ENCODE measurements around the gene RABGAP1L. TPM values are rescaled to one million over a fixed set of nuclear protein-coding genes. Genes with fewer than 3 reads are reported as not detected.

Gene RABGAP1L
- total RNA-seq, 1 experiment from 2014 or later, result 76.9 TPM

DNA sequence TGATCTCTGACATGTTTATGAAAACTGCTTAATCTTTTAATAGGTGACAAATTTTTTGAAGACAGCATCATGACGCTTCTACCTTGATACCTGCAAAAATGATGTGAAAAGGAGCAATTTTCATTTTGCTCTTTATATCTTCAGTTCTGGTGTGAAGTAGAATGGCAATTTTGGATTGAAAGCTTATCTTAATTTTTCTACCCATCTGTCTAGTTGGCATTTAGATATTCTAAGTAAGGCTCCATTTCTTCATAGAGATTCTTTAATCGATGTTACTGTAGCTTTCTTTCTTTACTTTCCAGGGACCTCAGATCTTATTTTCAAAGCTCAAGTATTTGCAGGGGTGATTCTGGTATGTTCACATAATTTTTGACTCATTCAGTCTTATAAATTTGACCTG is 256.2 kb downstream of the RABGAP1L start:
- DNase-seq (ENCODE audit: low spot score), result no peak
- 0 out of 2 replicates have a peak, but pooled peaks cover 2% of the 10 kb centered on the region for H3K4me1 Mint-ChIP-seq
- no peaks in the 10 kb centered on the region for H3K36me3 Mint-ChIP-seq
- no peak overlapping the region for H3K27ac Mint-ChIP-seq
- CTCF ChIA-PET, result interaction anchor here (0.6 to 1.1 kb wide), 4 partner anchors 26 to 328 kb away, joined by 3 read pairs; no protein-coding TSS in a partner anchor
- POLR2A ChIA-PET, result no interaction called here
- no peak for ATAC-seq
- no peaks in the 10 kb centered on the region for H3K9me3 Mint-ChIP-seq
- TF ChIP-seq, protein P1, sequence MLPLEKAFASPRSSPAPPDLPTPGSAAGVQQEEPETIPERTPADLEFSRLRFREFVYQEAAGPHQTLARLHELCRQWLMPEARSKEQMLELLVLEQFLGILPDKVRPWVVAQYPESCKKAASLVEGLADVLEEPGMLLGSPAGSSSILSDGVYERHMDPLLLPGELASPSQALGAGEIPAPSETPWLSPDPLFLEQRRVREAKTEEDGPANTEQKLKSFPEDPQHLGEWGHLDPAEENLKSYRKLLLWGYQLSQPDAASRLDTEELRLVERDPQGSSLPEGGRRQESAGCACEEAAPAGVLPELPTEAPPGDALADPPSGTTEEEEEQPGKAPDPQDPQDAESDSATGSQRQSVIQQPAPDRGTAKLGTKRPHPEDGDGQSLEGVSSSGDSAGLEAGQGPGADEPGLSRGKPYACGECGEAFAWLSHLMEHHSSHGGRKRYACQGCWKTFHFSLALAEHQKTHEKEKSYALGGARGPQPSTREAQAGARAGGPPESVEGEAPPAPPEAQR (CRISPR knock-in tag; IDR thresholded peaks at IDR 0.05), result no peak
- no peak for TF ChIP-seq ZNF232 (CRISPR knock-in tag; IDR thresholded peaks at IDR 0.05)
- no peak for TF ChIP-seq ZNF219 (CRISPR knock-in tag; IDR thresholded peaks at IDR 0.05; ENCODE audit: borderline replicate concordance)
- TF ChIP-seq, protein P2, sequence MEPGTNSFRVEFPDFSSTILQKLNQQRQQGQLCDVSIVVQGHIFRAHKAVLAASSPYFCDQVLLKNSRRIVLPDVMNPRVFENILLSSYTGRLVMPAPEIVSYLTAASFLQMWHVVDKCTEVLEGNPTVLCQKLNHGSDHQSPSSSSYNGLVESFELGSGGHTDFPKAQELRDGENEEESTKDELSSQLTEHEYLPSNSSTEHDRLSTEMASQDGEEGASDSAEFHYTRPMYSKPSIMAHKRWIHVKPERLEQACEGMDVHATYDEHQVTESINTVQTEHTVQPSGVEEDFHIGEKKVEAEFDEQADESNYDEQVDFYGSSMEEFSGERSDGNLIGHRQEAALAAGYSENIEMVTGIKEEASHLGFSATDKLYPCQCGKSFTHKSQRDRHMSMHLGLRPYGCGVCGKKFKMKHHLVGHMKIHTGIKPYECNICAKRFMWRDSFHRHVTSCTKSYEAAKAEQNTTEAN (CRISPR knock-in tag; IDR thresholded peaks at IDR 0.05), result no peak
- no peak for TF ChIP-seq TEAD4 (CRISPR knock-in tag; IDR thresholded peaks at IDR 0.05)
- no peak for TF ChIP-seq EMX1 (CRISPR knock-in tag; IDR thresholded peaks at IDR 0.05)
- TF ChIP-seq ZNF263 (CRISPR knock-in tag; IDR thresholded peaks at IDR 0.05; ENCODE audit: low read depth), result no peak
- TF ChIP-seq TP53 (CRISPR knock-in tag; IDR thresholded peaks at IDR 0.05), result no peak
- TF ChIP-seq, protein P3, sequence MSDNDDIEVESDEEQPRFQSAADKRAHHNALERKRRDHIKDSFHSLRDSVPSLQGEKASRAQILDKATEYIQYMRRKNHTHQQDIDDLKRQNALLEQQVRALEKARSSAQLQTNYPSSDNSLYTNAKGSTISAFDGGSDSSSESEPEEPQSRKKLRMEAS (CRISPR knock-in tag; IDR thresholded peaks at IDR 0.05), result no peak
- TF ChIP-seq GTF2I (CRISPR knock-in tag; conservative IDR thresholded peaks at IDR 0.05), result no peak
- TF ChIP-seq, protein P4, sequence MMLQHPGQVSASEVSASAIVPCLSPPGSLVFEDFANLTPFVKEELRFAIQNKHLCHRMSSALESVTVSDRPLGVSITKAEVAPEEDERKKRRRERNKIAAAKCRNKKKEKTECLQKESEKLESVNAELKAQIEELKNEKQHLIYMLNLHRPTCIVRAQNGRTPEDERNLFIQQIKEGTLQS (CRISPR knock-in tag; conservative IDR thresholded peaks at IDR 0.05), result no peak
- TF ChIP-seq MYBL2 (CRISPR knock-in tag; IDR thresholded peaks at IDR 0.05), result no peak
- TF ChIP-seq, protein P5, sequence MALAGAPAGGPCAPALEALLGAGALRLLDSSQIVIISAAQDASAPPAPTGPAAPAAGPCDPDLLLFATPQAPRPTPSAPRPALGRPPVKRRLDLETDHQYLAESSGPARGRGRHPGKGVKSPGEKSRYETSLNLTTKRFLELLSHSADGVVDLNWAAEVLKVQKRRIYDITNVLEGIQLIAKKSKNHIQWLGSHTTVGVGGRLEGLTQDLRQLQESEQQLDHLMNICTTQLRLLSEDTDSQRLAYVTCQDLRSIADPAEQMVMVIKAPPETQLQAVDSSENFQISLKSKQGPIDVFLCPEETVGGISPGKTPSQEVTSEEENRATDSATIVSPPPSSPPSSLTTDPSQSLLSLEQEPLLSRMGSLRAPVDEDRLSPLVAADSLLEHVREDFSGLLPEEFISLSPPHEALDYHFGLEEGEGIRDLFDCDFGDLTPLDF (CRISPR knock-in tag; IDR thresholded peaks at IDR 0.05), result no peak
- TF ChIP-seq ETV6 (CRISPR knock-in tag; IDR thresholded peaks at IDR 0.05), result no peak
- TF ChIP-seq, protein P6, sequence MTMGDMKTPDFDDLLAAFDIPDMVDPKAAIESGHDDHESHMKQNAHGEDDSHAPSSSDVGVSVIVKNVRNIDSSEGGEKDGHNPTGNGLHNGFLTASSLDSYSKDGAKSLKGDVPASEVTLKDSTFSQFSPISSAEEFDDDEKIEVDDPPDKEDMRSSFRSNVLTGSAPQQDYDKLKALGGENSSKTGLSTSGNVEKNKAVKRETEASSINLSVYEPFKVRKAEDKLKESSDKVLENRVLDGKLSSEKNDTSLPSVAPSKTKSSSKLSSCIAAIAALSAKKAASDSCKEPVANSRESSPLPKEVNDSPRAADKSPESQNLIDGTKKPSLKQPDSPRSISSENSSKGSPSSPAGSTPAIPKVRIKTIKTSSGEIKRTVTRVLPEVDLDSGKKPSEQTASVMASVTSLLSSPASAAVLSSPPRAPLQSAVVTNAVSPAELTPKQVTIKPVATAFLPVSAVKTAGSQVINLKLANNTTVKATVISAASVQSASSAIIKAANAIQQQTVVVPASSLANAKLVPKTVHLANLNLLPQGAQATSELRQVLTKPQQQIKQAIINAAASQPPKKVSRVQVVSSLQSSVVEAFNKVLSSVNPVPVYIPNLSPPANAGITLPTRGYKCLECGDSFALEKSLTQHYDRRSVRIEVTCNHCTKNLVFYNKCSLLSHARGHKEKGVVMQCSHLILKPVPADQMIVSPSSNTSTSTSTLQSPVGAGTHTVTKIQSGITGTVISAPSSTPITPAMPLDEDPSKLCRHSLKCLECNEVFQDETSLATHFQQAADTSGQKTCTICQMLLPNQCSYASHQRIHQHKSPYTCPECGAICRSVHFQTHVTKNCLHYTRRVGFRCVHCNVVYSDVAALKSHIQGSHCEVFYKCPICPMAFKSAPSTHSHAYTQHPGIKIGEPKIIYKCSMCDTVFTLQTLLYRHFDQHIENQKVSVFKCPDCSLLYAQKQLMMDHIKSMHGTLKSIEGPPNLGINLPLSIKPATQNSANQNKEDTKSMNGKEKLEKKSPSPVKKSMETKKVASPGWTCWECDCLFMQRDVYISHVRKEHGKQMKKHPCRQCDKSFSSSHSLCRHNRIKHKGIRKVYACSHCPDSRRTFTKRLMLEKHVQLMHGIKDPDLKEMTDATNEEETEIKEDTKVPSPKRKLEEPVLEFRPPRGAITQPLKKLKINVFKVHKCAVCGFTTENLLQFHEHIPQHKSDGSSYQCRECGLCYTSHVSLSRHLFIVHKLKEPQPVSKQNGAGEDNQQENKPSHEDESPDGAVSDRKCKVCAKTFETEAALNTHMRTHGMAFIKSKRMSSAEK (CRISPR knock-in tag; IDR thresholded peaks at IDR 0.05; ENCODE audit: borderline replicate concordance), result no peak
- H3K4me3 Mint-ChIP-seq, result no peak overlapping the region
- no peaks in the 10 kb centered on the region for H3K27me3 Mint-ChIP-seq (ENCODE audit: low read depth)

DNA sequence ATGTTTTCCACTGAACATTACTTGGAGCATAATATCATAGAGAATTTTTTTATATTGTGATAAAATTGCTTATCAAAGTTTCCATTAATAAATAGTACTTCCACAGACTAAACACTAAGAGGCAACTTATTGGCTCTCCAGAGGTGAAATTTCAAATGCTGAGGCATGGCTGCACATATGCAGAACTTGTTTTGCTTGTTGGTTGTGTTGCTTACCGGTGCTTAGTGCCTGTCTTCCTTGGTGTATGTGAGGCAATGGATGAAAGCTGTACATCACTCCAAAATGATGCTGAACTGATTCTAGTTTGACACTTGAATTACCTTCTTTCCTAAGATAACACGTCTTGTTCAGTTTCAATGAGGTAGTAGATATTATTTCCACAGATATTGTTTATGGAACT is 258.6 kb downstream of the RABGAP1L start:
- no peaks in the 10 kb centered on the region for H3K36me3 Mint-ChIP-seq
- 0 out of 2 replicates have a peak, but pooled peaks cover 2% of the 10 kb centered on the region for H3K4me1 Mint-ChIP-seq
- H3K27ac Mint-ChIP-seq, result no peak overlapping the region
- no peaks in the 10 kb centered on the region for H3K9me3 Mint-ChIP-seq
- H3K27me3 Mint-ChIP-seq (ENCODE audit: low read depth), result no peaks in the 10 kb centered on the region
- no peak for DNase-seq (ENCODE audit: low spot score)
- CTCF ChIA-PET, result no interaction called here
- no peak for TF ChIP-seq KAT7 (CRISPR knock-in tag; IDR thresholded peaks at IDR 0.05; ENCODE audit: borderline replicate concordance)
- no peak for TF ChIP-seq NR2C2 (CRISPR knock-in tag; IDR thresholded peaks at IDR 0.05)
- TF ChIP-seq CBFB (CRISPR knock-in tag; IDR thresholded peaks at IDR 0.05; ENCODE audit: low read depth), result no peak
- no peak for TF ChIP-seq ETV6 (CRISPR knock-in tag; IDR thresholded peaks at IDR 0.05)
- TF ChIP-seq, protein P4 (CRISPR knock-in tag; conservative IDR thresholded peaks at IDR 0.05), result no peak
- no peak for TF ChIP-seq MXD4 (CRISPR knock-in tag; IDR thresholded peaks at IDR 0.05; ENCODE audit: borderline replicate concordance)
- no peak for TF ChIP-seq IRF2 (CRISPR knock-in tag; IDR thresholded peaks at IDR 0.05; ENCODE audit: borderline replicate concordance, low read depth)
- TF ChIP-seq GRHL2 (CRISPR knock-in tag; IDR thresholded peaks at IDR 0.05; ENCODE audit: insufficient replicate concordance, severe bottlenecking), result no peak
- TF ChIP-seq NFYB (CRISPR knock-in tag; conservative IDR thresholded peaks at IDR 0.05; ENCODE audit: low read depth), result no peak
- TF ChIP-seq FOXP1 (CRISPR knock-in tag; IDR thresholded peaks at IDR 0.05; ENCODE audit: borderline replicate concordance), result no peak
- no peak for TF ChIP-seq JUN (CRISPR knock-in tag; IDR thresholded peaks at IDR 0.05)
- TF ChIP-seq, protein P7, sequence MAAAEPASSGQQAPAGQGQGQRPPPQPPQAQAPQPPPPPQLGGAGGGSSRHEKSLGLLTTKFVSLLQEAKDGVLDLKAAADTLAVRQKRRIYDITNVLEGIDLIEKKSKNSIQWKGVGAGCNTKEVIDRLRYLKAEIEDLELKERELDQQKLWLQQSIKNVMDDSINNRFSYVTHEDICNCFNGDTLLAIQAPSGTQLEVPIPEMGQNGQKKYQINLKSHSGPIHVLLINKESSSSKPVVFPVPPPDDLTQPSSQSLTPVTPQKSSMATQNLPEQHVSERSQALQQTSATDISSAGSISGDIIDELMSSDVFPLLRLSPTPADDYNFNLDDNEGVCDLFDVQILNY (CRISPR knock-in tag; IDR thresholded peaks at IDR 0.05), result no peak
- TF ChIP-seq, protein P8, sequence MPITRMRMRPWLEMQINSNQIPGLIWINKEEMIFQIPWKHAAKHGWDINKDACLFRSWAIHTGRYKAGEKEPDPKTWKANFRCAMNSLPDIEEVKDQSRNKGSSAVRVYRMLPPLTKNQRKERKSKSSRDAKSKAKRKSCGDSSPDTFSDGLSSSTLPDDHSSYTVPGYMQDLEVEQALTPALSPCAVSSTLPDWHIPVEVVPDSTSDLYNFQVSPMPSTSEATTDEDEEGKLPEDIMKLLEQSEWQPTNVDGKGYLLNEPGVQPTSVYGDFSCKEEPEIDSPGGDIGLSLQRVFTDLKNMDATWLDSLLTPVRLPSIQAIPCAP (CRISPR knock-in tag; IDR thresholded peaks at IDR 0.05), result no peak
- no peak overlapping the region for H3K4me3 Mint-ChIP-seq
- ATAC-seq, result no peak
- POLR2A ChIA-PET, result no interaction called here
